ENCODE data around the gene EIF2S2.

Gene EIF2S2

GRCh38 chr20:34131491-34131890 lies 19.4 kb upstream of the EIF2S2 start:
- H3K4me3 ChIP-seq (ENCODE audit: low read depth, low read length) = no peak overlapping the region
- ChIA-PET CTCF (interaction anchor here (0.7 kb wide), 1 partner anchor 1265 kb away, joined by 3 read pairs; no protein-coding TSS in a partner anchor), POLR2A (no interaction called here)
- no peaks in the 10 kb centered on the region for H3K9me3 ChIP-seq (ENCODE audit: control insufficient read depth, insufficient read depth, low read depth, low read length)
- no peak for TF ChIP-seq ZSCAN5A (tag by site-specific recombination; IDR thresholded peaks at IDR 0.05)
- TF ChIP-seq ZNF114 (tag by site-specific recombination; IDR thresholded peaks at IDR 0.05) = no peak
- TF ChIP-seq ZNF488 (tag by site-specific recombination; IDR thresholded peaks at IDR 0.05) = no peak
- TF ChIP-seq RBAK (tag by site-specific recombination; IDR thresholded peaks at IDR 0.05) = no peak
- TF ChIP-seq ZNF335 (tag by site-specific recombination; conservative IDR thresholded peaks at IDR 0.05) = no peak
- H3K27ac ChIP-seq (ENCODE audit: extremely low read depth, low read depth, low read length) = no peak overlapping the region
- no peaks in the 10 kb centered on the region for H3K4me1 ChIP-seq (ENCODE audit: control insufficient read depth, insufficient read depth, low read length)
- no peaks in the 10 kb centered on the region for H3K36me3 ChIP-seq (ENCODE audit: control insufficient read depth in 2 of 2, insufficient read depth in 1 of 2, low read length in 2 of 2)

- no peaks in the 10 kb centered on the region for H3K9me3 ChIP-seq (ENCODE audit: control insufficient read depth, insufficient read depth, low read depth, low read length)
- POLR2A ChIA-PET = no interaction called here
- H3K4me3 ChIP-seq (ENCODE audit: low read depth, low read length) = no peak overlapping the region
- no peaks in the 10 kb centered on the region for H3K36me3 ChIP-seq (ENCODE audit: control insufficient read depth in 2 of 2, insufficient read depth in 1 of 2, low read length in 2 of 2)
- TF ChIP-seq ZBTB1 (tag by site-specific recombination; IDR thresholded peaks at IDR 0.05) = no peak
- 0 out of 2 replicates have a peak, but pooled peaks have one; percentile 26 for TF ChIP-seq ZEB2 (tag by site-specific recombination; IDR thresholded peaks at IDR 0.05)
- TF ChIP-seq ZNF416 (tag by site-specific recombination; IDR thresholded peaks at IDR 0.05) = no peak
- no peak for TF ChIP-seq ZNF837 (tag by site-specific recombination; IDR thresholded peaks at IDR 0.05)
- no peak for TF ChIP-seq REST (tag by site-specific recombination; IDR thresholded peaks at IDR 0.05)
- no peak for TF ChIP-seq MYNN (tag by site-specific recombination; IDR thresholded peaks at IDR 0.05; ENCODE audit: borderline replicate concordance)
- peak; percentile 96 for TF ChIP-seq PRDM10 (tag by site-specific recombination; IDR thresholded peaks at IDR 0.05)
- TF ChIP-seq, protein P1, sequence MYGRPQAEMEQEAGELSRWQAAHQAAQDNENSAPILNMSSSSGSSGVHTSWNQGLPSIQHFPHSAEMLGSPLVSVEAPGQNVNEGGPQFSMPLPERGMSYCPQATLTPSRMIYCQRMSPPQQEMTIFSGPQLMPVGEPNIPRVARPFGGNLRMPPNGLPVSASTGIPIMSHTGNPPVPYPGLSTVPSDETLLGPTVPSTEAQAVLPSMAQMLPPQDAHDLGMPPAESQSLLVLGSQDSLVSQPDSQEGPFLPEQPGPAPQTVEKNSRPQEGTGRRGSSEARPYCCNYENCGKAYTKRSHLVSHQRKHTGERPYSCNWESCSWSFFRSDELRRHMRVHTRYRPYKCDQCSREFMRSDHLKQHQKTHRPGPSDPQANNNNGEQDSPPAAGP (tag by site-specific recombination; IDR thresholded peaks at IDR 0.05) = no peak
- TF ChIP-seq CTCF (tag by site-specific recombination; IDR thresholded peaks at IDR 0.05) = peak; percentile 79
- TF ChIP-seq ZNF600 (tag by site-specific recombination; IDR thresholded peaks at IDR 0.05) = peak; percentile 67
- peak; percentile 98 for TF ChIP-seq ZNF654 (tag by site-specific recombination; IDR thresholded peaks at IDR 0.05; ENCODE audit: low read depth)
- no peak for TF ChIP-seq ZNF544 (tag by site-specific recombination; IDR thresholded peaks at IDR 0.05)
- CTCF ChIA-PET = interaction anchor here (0.7 to 2.3 kb wide), 15 partner anchors 9 to 285 kb away, joined by 3 to 16 read pairs (median 4); partner anchors contain the start of gene EIF2S2
- no peaks in the 10 kb centered on the region for H3K4me1 ChIP-seq (ENCODE audit: control insufficient read depth, insufficient read depth, low read length)
- no peak overlapping the region for H3K27ac ChIP-seq (ENCODE audit: extremely low read depth, low read depth, low read length)
Measured at GRCh38 chr20:34129518-34130162, 17.6 kb upstream of the EIF2S2 start.

Measured in HEK293 (cell line).